Measurements from ENCODE around the gene TELO2.

TELO2 gene

DNA sequence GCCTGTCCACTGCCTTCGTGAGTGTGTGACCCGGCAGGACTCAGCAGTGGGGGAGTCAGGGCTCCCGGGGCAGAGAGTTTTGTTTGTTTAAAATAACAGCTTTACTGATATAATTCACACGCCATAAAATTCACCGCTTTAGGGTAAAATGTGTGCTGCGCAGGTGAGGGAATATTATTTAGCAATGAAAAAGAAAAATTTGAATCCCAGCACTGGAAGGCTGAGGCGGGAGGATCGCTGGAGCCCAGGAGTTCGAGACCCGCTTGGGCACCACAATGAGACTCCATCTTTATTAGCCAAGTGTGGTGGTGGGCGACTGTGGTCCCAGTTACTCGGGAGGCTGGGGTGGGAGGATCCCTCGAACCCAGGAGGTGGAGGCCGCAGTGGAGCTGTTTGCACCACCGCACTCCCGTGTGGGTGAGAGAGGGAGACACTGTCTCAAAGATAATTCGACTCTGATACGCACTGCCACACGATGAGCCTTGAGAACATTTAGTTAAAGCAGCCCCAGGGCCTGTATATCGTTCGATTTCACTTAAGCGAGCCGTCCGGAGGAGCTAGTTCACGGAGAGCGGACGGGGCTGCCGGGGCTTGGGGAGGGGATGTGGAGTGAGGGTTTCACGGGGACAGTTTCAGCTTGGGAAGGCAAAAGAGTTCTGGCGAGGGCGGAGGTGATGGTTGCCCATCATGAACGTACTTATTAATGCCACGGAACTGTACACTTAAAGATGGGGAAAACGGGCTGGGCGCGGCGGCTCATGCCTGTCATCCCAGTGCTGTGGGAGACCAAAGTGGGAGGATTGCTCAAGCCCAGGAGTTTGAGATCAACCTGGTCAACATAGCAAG, 10.2 kb downstream of the TELO2 start:
- H3K4ac ChIP-seq (ENCODE audit: low read depth in 1 of 2, low read length in 2 of 2): no peak overlapping the region
- no peak overlapping the region for H2BK5ac ChIP-seq (ENCODE audit: low read depth, low read length, poor library complexity, severe bottlenecking)
- H3K36me3 ChIP-seq (ENCODE audit: control insufficient read depth in 1 of 2, insufficient read depth in 2 of 2, low read depth in 1 of 2, low read length in 2 of 2): peaks cover 46 to 86% of the 10 kb centered on the region in 2 experiments
- H4K8ac ChIP-seq (ENCODE audit: low read length): no peak overlapping the region
- no peak overlapping the region for H2BK15ac ChIP-seq (ENCODE audit: low read depth, poor library complexity, severe bottlenecking)
- peaks cover 31% of the 10 kb centered on the region for H3K79me1 ChIP-seq (replicated peaks; ENCODE audit: low read length, poor library complexity, severe bottlenecking)
- no peak overlapping the region for H3K9ac ChIP-seq (ENCODE audit: low read length)
- no peak overlapping the region for H3K4me2 ChIP-seq (ENCODE audit: low read length, poor library complexity, severe bottlenecking)
- DNase-seq: no peak
- 99% methylated on average over 35 of the region's 37 CpGs for WGBS
- no peaks in the 10 kb centered on the region for H3K4me1 ChIP-seq (ENCODE audit: control insufficient read depth, insufficient read depth, low read depth, low read length)
- H3K18ac ChIP-seq (ENCODE audit: low read depth in 1 of 2, low read length in 2 of 2): no peak overlapping the region
- no peak overlapping the region for H2BK12ac ChIP-seq (ENCODE audit: low read length in 2 of 2)
- no peak overlapping the region for H3K4me3 ChIP-seq (ENCODE audit: insufficient read depth in 1 of 2, low read depth in 1 of 2, low read length in 2 of 2)
- no peak overlapping the region for H3K14ac ChIP-seq (ENCODE audit: low read length in 2 of 2)
- H4K91ac ChIP-seq (ENCODE audit: low read length): no peak overlapping the region
- H3K27me3 ChIP-seq (ENCODE audit: control insufficient read depth in 1 of 2, insufficient read depth in 1 of 2, low read length in 2 of 2): no peaks in the 10 kb centered on the region
- H3K9me3 ChIP-seq (ENCODE audit: control insufficient read depth, low read length): no peaks in the 10 kb centered on the region
- H2BK120ac ChIP-seq (ENCODE audit: low read depth, low read length): no peak overlapping the region
- H3K27ac ChIP-seq (ENCODE audit: low read length, poor library complexity, severe bottlenecking): no peak overlapping the region
- no peak overlapping the region for H2AK5ac ChIP-seq (ENCODE audit: low read length, severe bottlenecking)
- no peak overlapping the region for H3K23ac ChIP-seq (ENCODE audit: low read length in 2 of 2)
- H2AFZ ChIP-seq (ENCODE audit: low read depth, low read length): no peak overlapping the region

DNA sequence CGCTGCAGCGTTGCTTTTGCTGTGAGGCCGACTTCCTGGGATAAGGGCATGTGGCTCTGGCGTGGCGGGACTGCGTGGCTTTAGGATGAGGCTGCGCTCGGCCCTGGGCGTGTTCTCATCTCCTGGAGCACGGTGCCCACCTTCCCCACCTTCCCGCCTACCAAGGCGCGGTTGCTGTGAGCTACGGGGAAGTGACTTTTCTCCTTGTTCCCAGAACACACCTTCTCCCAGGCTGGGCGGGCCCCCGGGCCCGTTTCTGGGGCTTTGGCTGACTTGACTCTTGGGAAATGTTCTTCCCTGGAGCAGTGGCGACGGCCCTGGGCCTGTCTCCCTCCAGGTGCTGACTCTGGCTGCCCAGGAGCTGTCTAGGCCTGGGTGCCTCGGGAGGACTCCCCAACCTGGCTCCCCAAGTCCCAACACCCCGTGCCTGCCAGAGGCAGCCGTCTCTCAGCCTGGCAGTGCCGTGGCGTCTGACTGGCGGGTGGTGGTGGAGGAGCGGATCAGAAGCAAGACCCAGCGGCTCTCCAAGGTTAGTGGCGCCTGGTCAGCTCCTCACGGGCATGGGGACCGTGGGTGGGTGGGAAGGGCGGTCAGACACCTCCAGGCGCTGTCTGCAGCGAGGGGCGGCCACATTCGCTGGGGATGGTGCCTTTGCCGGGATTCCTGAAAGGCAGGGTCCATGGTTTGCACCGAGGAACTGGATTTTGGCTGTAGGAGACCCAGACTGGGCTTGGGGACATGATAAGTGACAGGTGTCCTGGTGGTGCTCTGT, 12.1 kb downstream of the TELO2 start:
- 98% methylated on average over 37 of the region's 37 CpGs for WGBS
- Histone ChIP-seq H3K9me3 (ENCODE audit: control insufficient read depth, low read length) (no peaks in the 10 kb centered on the region), H2AFZ (ENCODE audit: low read depth, low read length) (no peak overlapping the region)

DNA sequence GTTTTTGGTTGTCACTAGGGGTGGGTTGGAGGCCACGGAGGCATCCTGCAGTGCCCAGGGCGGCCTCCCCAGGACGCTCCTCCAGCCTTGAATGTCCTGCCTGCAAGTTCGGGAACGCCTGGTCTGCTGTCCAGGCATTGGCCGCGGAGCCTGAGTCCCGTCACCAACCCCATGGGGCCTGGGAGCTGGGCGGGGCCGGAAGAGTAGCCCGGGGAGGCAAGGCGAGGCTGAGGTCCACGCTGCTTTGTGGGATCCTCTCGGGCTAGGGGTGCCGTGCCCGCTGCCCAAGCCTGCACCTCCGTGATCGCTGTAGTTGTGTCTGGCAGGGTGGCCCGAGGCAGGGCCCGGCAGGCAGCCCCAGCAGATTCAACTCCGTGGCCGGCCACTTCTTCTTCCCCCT, 12.8 kb downstream of the TELO2 start:
- Histone ChIP-seq H3K27ac (ENCODE audit: low read length, poor library complexity, severe bottlenecking) (no peak overlapping the region), H2BK5ac (ENCODE audit: low read depth, low read length, poor library complexity, severe bottlenecking) (no peak overlapping the region), H4K8ac (ENCODE audit: low read length) (no peak overlapping the region), H2AK5ac (ENCODE audit: low read length, severe bottlenecking) (no peak overlapping the region), H2BK15ac (ENCODE audit: low read depth, poor library complexity, severe bottlenecking) (no peak overlapping the region), H3K27me3 (ENCODE audit: control insufficient read depth in 1 of 2, insufficient read depth in 1 of 2, low read length in 2 of 2) (no peaks in the 10 kb centered on the region), H3K14ac (ENCODE audit: low read length in 2 of 2) (no peak overlapping the region), H2AFZ (ENCODE audit: low read depth, low read length) (no peak overlapping the region), H3K9ac (ENCODE audit: low read length) (no peak overlapping the region), H4K91ac (ENCODE audit: low read length) (no peak overlapping the region), H3K23ac (ENCODE audit: low read length in 2 of 2) (no peak overlapping the region), H3K4ac (ENCODE audit: low read depth in 1 of 2, low read length in 2 of 2) (no peak overlapping the region), H2BK120ac (ENCODE audit: low read depth, low read length) (no peak overlapping the region), H3K36me3 (ENCODE audit: control insufficient read depth in 1 of 2, insufficient read depth in 2 of 2, low read depth in 1 of 2, low read length in 2 of 2) (peaks cover 39 to 90% of the 10 kb centered on the region in 2 experiments), H3K4me1 (ENCODE audit: control insufficient read depth, insufficient read depth, low read depth, low read length) (peaks cover 2% of the 10 kb centered on the region), H3K18ac (ENCODE audit: low read depth in 1 of 2, low read length in 2 of 2) (no peak overlapping the region), H2BK12ac (ENCODE audit: low read length in 2 of 2) (no peak overlapping the region), H3K9me3 (ENCODE audit: control insufficient read depth, low read length) (no peaks in the 10 kb centered on the region), H3K4me2 (ENCODE audit: low read length, poor library complexity, severe bottlenecking) (no peak overlapping the region), H3K79me1 (replicated peaks; ENCODE audit: low read length, poor library complexity, severe bottlenecking) (peaks cover 19% of the 10 kb centered on the region), H3K4me3 (ENCODE audit: insufficient read depth in 1 of 2, low read depth in 1 of 2, low read length in 2 of 2) (no peak overlapping the region)
- 98% methylated on average over 21 of the region's 22 CpGs for WGBS
- no peak for DNase-seq

More for the DNA sequence above, 12.1 kb downstream of the TELO2 start:
- peaks cover 36 to 90% of the 10 kb centered on the region in 2 experiments for H3K36me3 ChIP-seq (ENCODE audit: control insufficient read depth in 1 of 2, insufficient read depth in 2 of 2, low read depth in 1 of 2, low read length in 2 of 2)
- no peak overlapping the region for H3K4ac ChIP-seq (ENCODE audit: low read depth in 1 of 2, low read length in 2 of 2)
- peaks cover 2% of the 10 kb centered on the region for H3K4me1 ChIP-seq (ENCODE audit: control insufficient read depth, insufficient read depth, low read depth, low read length)
- no peak overlapping the region for H2BK5ac ChIP-seq (ENCODE audit: low read depth, low read length, poor library complexity, severe bottlenecking)
- H3K23ac ChIP-seq (ENCODE audit: low read length in 2 of 2): no peak overlapping the region
- H3K4me3 ChIP-seq (ENCODE audit: insufficient read depth in 1 of 2, low read depth in 1 of 2, low read length in 2 of 2): no peak overlapping the region
- no peak overlapping the region for H2BK120ac ChIP-seq (ENCODE audit: low read depth, low read length)
- H2BK15ac ChIP-seq (ENCODE audit: low read depth, poor library complexity, severe bottlenecking): no peak overlapping the region
- no peak overlapping the region for H4K8ac ChIP-seq (ENCODE audit: low read length)
- no peak overlapping the region for H3K4me2 ChIP-seq (ENCODE audit: low read length, poor library complexity, severe bottlenecking)
- no peak overlapping the region for H3K18ac ChIP-seq (ENCODE audit: low read depth in 1 of 2, low read length in 2 of 2)
- H2AK5ac ChIP-seq (ENCODE audit: low read length, severe bottlenecking): no peak overlapping the region
- H3K79me1 ChIP-seq (replicated peaks; ENCODE audit: low read length, poor library complexity, severe bottlenecking): peaks cover 24% of the 10 kb centered on the region
- no peaks in the 10 kb centered on the region for H3K27me3 ChIP-seq (ENCODE audit: control insufficient read depth in 1 of 2, insufficient read depth in 1 of 2, low read length in 2 of 2)
- no peak overlapping the region for H4K91ac ChIP-seq (ENCODE audit: low read length)
- no peak overlapping the region for H3K9ac ChIP-seq (ENCODE audit: low read length)
- no peak overlapping the region for H2BK12ac ChIP-seq (ENCODE audit: low read length in 2 of 2)
- H3K14ac ChIP-seq (ENCODE audit: low read length in 2 of 2): no peak overlapping the region
- H3K27ac ChIP-seq (ENCODE audit: low read length, poor library complexity, severe bottlenecking): no peak overlapping the region
- DNase-seq: no peak

DNA sequence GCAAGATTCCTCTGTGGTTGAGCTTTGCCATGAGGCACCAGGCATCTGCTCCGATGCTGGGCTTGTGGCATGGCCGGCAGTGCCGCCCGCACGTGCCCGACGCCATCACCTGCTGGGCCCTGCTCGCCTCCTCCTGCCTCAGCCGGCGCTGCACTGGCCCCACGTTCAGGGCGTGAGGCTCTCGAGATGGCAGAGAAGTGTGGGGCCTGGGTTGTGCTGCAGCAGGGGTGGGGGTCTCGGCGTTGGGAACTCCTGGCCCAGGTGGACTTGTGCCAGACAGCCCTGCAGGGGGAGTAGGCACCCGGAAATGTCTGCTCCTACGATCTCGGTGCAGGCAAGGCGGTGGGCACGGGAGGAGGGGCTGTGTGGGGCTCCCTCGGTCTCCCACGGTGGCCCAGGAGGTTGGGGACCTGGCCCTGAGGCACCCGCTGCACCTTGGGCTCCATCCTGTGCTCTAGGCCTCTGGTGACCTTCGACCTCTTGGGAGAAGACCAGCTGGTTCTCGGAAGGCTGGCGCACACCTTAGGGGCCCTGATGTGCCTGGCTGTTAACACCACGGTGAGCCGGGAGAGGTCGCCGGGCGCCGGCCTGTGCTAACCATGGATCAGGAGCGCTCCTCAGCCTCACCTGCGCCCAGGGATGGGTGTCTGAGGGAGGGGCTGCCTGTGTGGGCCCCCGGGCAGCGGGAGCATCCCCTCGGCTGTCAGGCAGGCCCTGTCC, 13.5 kb downstream of the TELO2 start:
- Histone ChIP-seq H3K27me3 (ENCODE audit: control insufficient read depth in 1 of 2, insufficient read depth in 1 of 2, low read length in 2 of 2) (no peaks in the 10 kb centered on the region), H2AK5ac (ENCODE audit: low read length, severe bottlenecking) (no peak overlapping the region), H3K14ac (ENCODE audit: low read length in 2 of 2) (no peak overlapping the region), H3K4me1 (ENCODE audit: control insufficient read depth, insufficient read depth, low read depth, low read length) (peaks cover 2% of the 10 kb centered on the region), H2BK15ac (ENCODE audit: low read depth, poor library complexity, severe bottlenecking) (no peak overlapping the region), H2BK12ac (ENCODE audit: low read length in 2 of 2) (no peak overlapping the region), H3K23ac (ENCODE audit: low read length in 2 of 2) (no peak overlapping the region), H4K91ac (ENCODE audit: low read length) (peak overlapping the region; percentile 11), H4K8ac (ENCODE audit: low read length) (no peak overlapping the region), H3K79me1 (replicated peaks; ENCODE audit: low read length, poor library complexity, severe bottlenecking) (peaks cover 15% of the 10 kb centered on the region), H2AFZ (ENCODE audit: low read depth, low read length) (no peak overlapping the region), H3K36me3 (ENCODE audit: control insufficient read depth in 1 of 2, insufficient read depth in 2 of 2, low read depth in 1 of 2, low read length in 2 of 2) (peaks cover 36 to 90% of the 10 kb centered on the region in 2 experiments), H2BK5ac (ENCODE audit: low read depth, low read length, poor library complexity, severe bottlenecking) (no peak overlapping the region), H3K4ac (ENCODE audit: low read depth in 1 of 2, low read length in 2 of 2) (no peak overlapping the region), H3K27ac (ENCODE audit: low read length, poor library complexity, severe bottlenecking) (no peak overlapping the region), H3K9me3 (ENCODE audit: control insufficient read depth, low read length) (no peaks in the 10 kb centered on the region), H3K4me3 (ENCODE audit: insufficient read depth in 1 of 2, low read depth in 1 of 2, low read length in 2 of 2) (no peak overlapping the region), H3K9ac (ENCODE audit: low read length) (no peak overlapping the region), H3K4me2 (ENCODE audit: low read length, poor library complexity, severe bottlenecking) (no peak overlapping the region), H3K18ac (ENCODE audit: low read depth in 1 of 2, low read length in 2 of 2) (no peak overlapping the region), H2BK120ac (ENCODE audit: low read depth, low read length) (no peak overlapping the region)
- no peak for DNase-seq
- 96% methylated on average over 37 of the region's 37 CpGs for WGBS
